AG20443 (cell line): Measurements from ENCODE around the gene OR11H6.
A peak's percentile ranks its signal among the peaks of the same experiment; 100 is the strongest.
"Not testable (repeated sequence)": the region's sequence is repeated elsewhere in the genome, so short reads cannot be mapped to it uniquely, and the experiment has no call there.

Experiments used
- DNase-seq: peaks from one replicate; pipeline ENCODE4 v3.0.0; 2012; ENCODE audit warnings: low spot score, mixed read lengths

OR11H6 gene

GRCh38 chr14:20223410-20223809 lies at the start of gene OR11H6:
Gene OR11H6, plus strand, starts transcription at chr14:20223710. Its CDS starts 0 bp downstream, at chr14:20223710.
- no peak for DNase-seq

- DNase-seq, result not testable (repeated sequence)
Measured at GRCh38 chr14:20174205-20174604, 49.3 kb upstream of the OR11H6 start.

- DNase-seq, result no peak
Measured at GRCh38 chr14:20176330-20176729, 47.2 kb upstream of the OR11H6 start.

- DNase-seq, result no peak
Measured at GRCh38 chr14:20177433-20177974, 46.0 kb upstream of the OR11H6 start.

GRCh38 chr14:20179218-20179617 lies 44.3 kb upstream of the OR11H6 start:
- no peak for DNase-seq

- DNase-seq, result no peak
Measured at GRCh38 chr14:20179880-20180279, 43.6 kb upstream of the OR11H6 start.

- no peak for DNase-seq
Measured at GRCh38 chr14:20180486-20180885, 43.0 kb upstream of the OR11H6 start.

GRCh38 chr14:20184181-20184580 lies 39.3 kb upstream of the OR11H6 start:
- DNase-seq, result no peak

- no peak for DNase-seq
Measured at GRCh38 chr14:20190596-20190995, 32.9 kb upstream of the OR11H6 start, which contains the start of gene OR11G2. Gene OR11G2, plus strand, starts transcription at chr14:20190896. Its CDS starts 6,542 bp downstream, at chr14:20197438.

GRCh38 chr14:20191396-20191795 lies 32.1 kb upstream of the OR11H6 start:
- DNase-seq, result no peak

GRCh38 chr14:20194101-20194500 lies 29.4 kb upstream of the OR11H6 start:
- no peak for DNase-seq

- DNase-seq, result not testable (repeated sequence)
Measured at GRCh38 chr14:20195170-20195569, 28.3 kb upstream of the OR11H6 start.

- no peak for DNase-seq
Measured at GRCh38 chr14:20195911-20196310, 27.6 kb upstream of the OR11H6 start.

- no peak for DNase-seq
Measured at GRCh38 chr14:20197459-20197858, 26.1 kb upstream of the OR11H6 start.

- DNase-seq, result no peak
Measured at GRCh38 chr14:20198991-20199390, 24.5 kb upstream of the OR11H6 start.

GRCh38 chr14:20204721-20205120 lies 18.8 kb upstream of the OR11H6 start:
- no peak for DNase-seq

GRCh38 chr14:20209595-20209994 lies 13.9 kb upstream of the OR11H6 start:
- DNase-seq, result no peak

- DNase-seq, result not testable (repeated sequence)
Measured at GRCh38 chr14:20212406-20212805, 11.1 kb upstream of the OR11H6 start.

- no peak for DNase-seq
Measured at GRCh38 chr14:20215196-20215595, 8.3 kb upstream of the OR11H6 start.

GRCh38 chr14:20219033-20219432 lies 4.5 kb upstream of the OR11H6 start:
- no peak for DNase-seq

GRCh38 chr14:20228681-20229080 lies 5.2 kb downstream of the OR11H6 start, which contains the start of gene OR11H7:
Gene OR11H7, plus strand, starts transcription at chr14:20228981.
- no peak for DNase-seq

- DNase-seq, result not testable (repeated sequence)
Measured at GRCh38 chr14:20235415-20235814, 11.9 kb downstream of the OR11H6 start.

- no peak for DNase-seq
Measured at GRCh38 chr14:20247646-20248246, 24.2 kb downstream of the OR11H6 start.

GRCh38 chr14:20262642-20263128 lies 39.2 kb downstream of the OR11H6 start:
- DNase-seq, result peak; percentile 62
